SK-N-MC (cell line): ENCODE results near the gene PCGF5.

Experiments used
- EZH2 ChIP-seq: fragments of 200-600 bp; sonication (generic); IDR thresholded peaks from one replicate; pipeline ENCODE4 v1.6.1; 2017; ENCODE audit warnings: antibody characterized with exemption
- FOXP2 ChIP-seq: optimal IDR thresholded peaks from 2 replicates; pipeline ENCODE3; 2011; ENCODE audit warnings: mild to moderate bottlenecking, moderate library complexity; ENCODE audit not compliant: insufficient read depth; ENCODE audit errors: extremely low read length, control extremely low read depth
- POLR2AphosphoS5 ChIP-seq: IDR thresholded peaks from 2 replicates; pipeline ENCODE4 v1.6.1; 2012; ENCODE audit warnings: mild to moderate bottlenecking, low read depth, low read length, borderline replicate concordance

DNA sequence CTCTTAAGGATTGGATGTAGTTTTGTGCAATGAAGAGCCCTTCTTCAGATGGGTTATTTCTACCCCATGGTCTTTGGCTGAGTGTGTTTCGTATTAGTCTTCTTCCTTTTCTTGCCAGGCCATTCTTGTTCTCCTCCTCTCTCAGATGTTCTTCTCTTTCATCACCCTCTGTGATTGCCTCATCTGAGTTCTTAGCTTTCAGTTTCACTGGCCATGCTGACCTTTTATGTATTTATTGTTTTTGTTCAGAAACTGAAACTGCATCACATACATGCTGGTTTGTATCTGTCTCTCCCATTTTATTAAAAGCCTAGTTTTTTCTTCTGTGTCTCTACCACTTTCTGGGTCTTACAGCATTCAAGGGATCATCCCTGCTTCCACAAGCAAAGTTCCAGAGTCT is 21.7 kb upstream of the PCGF5 start:
- no peak for TF ChIP-seq EZH2
- TF ChIP-seq POLR2AphosphoS5 = no peak
- TF ChIP-seq FOXP2 = no peak
